OCI-LY1 (cell line): ENCODE measurements around the gene CREB5.

Experiments
- H2AFZ ChIP-seq: fragments of 200-600 bp; sonication (generic), shearing (Covaris generic); 2 replicates; pipeline ENCODE4 v1.6.0; 2014; ENCODE audit warnings: antibody characterized with exemption, mild to moderate bottlenecking, low read length
- H3F3A ChIP-seq: fragments of 200-600 bp; sonication (generic), shearing (Covaris generic); 2 replicates; pipeline ENCODE4 v1.6.0; 2014; ENCODE audit warnings: mild to moderate bottlenecking, antibody characterized with exemption, low read length, moderate library complexity; ENCODE audit not compliant: insufficient read depth
- H3K27ac ChIP-seq: fragments of 200-600 bp; sonication (generic); 2 replicates; pipeline ENCODE4 v1.5.1; 2014; ENCODE audit warnings: low read length, mixed run types, mild to moderate bottlenecking, low read depth; ENCODE audit not compliant: poor library complexity, severe bottlenecking
- H3K27me3 ChIP-seq: fragments of 200-600 bp; sonication (generic); 2 replicates; pipeline ENCODE4 v1.6.0; 2014; ENCODE audit warnings: antibody characterized with exemption, mild to moderate bottlenecking, low read length, moderate library complexity; ENCODE audit not compliant: insufficient read depth
- H3K36me3 ChIP-seq: fragments of 200-600 bp; sonication (generic); 2 replicates; pipeline ENCODE4 v1.6.1; 2014; ENCODE audit warnings: mild to moderate bottlenecking, antibody characterized with exemption, low read length, moderate library complexity, mixed read lengths; ENCODE audit not compliant: insufficient read depth
- H3K4me1 ChIP-seq: fragments of 200-600 bp; sonication (generic); 2 replicates; pipeline ENCODE4 v1.5.1; 2014; ENCODE audit warnings: mild to moderate bottlenecking, low read length, moderate library complexity; ENCODE audit not compliant: insufficient read depth, severe bottlenecking
- H3K4me2 ChIP-seq: fragments of 200-600 bp; sonication (generic), shearing (Covaris generic); 2 replicates; pipeline ENCODE4 v1.6.1; 2014; ENCODE audit warnings: low read length
- H3K4me3 ChIP-seq: fragments of 200-600 bp; sonication (generic); 2 replicates; pipeline ENCODE4 v1.5.1; 2014; ENCODE audit warnings: low read length, low read depth, mild to moderate bottlenecking, mixed read lengths; ENCODE audit not compliant: poor library complexity, severe bottlenecking
- H3K79me2 ChIP-seq: fragments of 200-600 bp; shearing (Covaris generic); 2 replicates; pipeline ENCODE4 v1.6.1; 2016; ENCODE audit warnings: mixed run types, low read length, mixed read lengths; ENCODE audit not compliant: insufficient read depth
- H3K9ac ChIP-seq: fragments of 200-600 bp; sonication (generic), shearing (Covaris generic); 2 replicates; pipeline ENCODE4 v1.6.1; 2014; ENCODE audit warnings: mild to moderate bottlenecking, low read length, mixed read lengths
- H3K9me2 ChIP-seq: fragments of 200-600 bp; sonication (generic), shearing (Covaris generic); 2 replicates; pipeline ENCODE4 v1.6.1; 2014; ENCODE audit warnings: low read depth, mild to moderate bottlenecking, low read length, mixed read lengths
- H3K9me3 ChIP-seq: fragments of 200-600 bp; shearing (Covaris generic); 2 replicates; pipeline ENCODE4 v1.6.1; 2014; ENCODE audit warnings: low read length, mixed read lengths
- H4K20me1 ChIP-seq: fragments of 200-600 bp; sonication (generic), shearing (Covaris generic); 2 replicates; pipeline ENCODE4 v1.6.0; 2016; ENCODE audit warnings: mild to moderate bottlenecking, low read length; ENCODE audit not compliant: insufficient read depth
- EZH2 ChIP-seq: fragments of 200-600 bp; sonication (generic), shearing (Covaris generic); IDR thresholded peaks from 2 replicates; pipeline ENCODE4 v1.8.0; 2017; ENCODE audit warnings: borderline replicate concordance, mixed run types, mild to moderate bottlenecking, antibody characterized with exemption, low read length, moderate library complexity, mixed read lengths
- TF ChIP-seq, protein P1 (sequence below): fragments of 200-600 bp; sonication (generic), shearing (Covaris generic); IDR thresholded peaks from 2 replicates; pipeline ENCODE4 v1.5.1; 2017; ENCODE audit warnings: mild to moderate bottlenecking, antibody characterized with exemption, low read length, moderate library complexity, mixed read lengths

The CREB5 gene

GRCh38 chr7:28749638-28750037, 337.3 kb downstream of the CREB5 start:
- Histone ChIP-seq H3K9me3 (no peaks in the 10 kb centered on the region), H3K36me3 (no peaks in the 10 kb centered on the region), H2AFZ (no peak overlapping the region), H3F3A (no peaks in the 10 kb centered on the region), H4K20me1 (no peaks in the 10 kb centered on the region), H3K9me2 (no peaks in the 10 kb centered on the region), H3K9ac (no peak overlapping the region), H3K27me3 (no peaks in the 10 kb centered on the region), H3K4me2 (no peak overlapping the region), H3K79me2 (no peaks in the 10 kb centered on the region), H3K27ac (no peak overlapping the region), H3K4me3 (no peak overlapping the region), H3K4me1 (peaks cover 17% of the 10 kb centered on the region)
- TF ChIP-seq, protein P1, sequence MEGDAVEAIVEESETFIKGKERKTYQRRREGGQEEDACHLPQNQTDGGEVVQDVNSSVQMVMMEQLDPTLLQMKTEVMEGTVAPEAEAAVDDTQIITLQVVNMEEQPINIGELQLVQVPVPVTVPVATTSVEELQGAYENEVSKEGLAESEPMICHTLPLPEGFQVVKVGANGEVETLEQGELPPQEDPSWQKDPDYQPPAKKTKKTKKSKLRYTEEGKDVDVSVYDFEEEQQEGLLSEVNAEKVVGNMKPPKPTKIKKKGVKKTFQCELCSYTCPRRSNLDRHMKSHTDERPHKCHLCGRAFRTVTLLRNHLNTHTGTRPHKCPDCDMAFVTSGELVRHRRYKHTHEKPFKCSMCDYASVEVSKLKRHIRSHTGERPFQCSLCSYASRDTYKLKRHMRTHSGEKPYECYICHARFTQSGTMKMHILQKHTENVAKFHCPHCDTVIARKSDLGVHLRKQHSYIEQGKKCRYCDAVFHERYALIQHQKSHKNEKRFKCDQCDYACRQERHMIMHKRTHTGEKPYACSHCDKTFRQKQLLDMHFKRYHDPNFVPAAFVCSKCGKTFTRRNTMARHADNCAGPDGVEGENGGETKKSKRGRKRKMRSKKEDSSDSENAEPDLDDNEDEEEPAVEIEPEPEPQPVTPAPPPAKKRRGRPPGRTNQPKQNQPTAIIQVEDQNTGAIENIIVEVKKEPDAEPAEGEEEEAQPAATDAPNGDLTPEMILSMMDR = no peak
- no peak for TF ChIP-seq EZH2

DNA sequence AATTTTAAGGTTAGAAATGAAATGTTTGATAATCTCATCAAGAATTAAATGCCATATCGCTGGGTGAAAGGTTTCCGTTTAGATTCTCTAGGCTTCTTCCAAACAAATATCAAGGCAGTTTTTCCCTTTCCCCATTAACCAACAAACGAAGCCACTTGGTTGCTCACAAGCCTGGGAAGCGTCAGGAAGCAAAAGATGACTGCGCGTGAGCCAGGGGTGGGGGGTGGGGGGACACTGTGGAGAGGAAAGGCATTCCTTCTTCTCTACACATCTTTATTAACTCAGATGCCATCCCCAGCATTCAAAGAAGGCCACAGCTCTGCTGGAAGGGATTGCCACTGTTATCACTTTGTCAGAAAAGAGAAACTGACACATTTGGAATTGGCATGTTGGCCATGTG, 338.7 kb downstream of the CREB5 start:
- Histone ChIP-seq H3K9ac (no peak overlapping the region), H3K36me3 (0 out of 2 replicates have a peak, but pooled peaks cover 4% of the 10 kb centered on the region)
- no peak for TF ChIP-seq EZH2
- TF ChIP-seq, protein P1 = no peak

GRCh38 chr7:28753613-28754012, 341.3 kb downstream of the CREB5 start:
- Histone ChIP-seq H3K27ac (no peak overlapping the region), H2AFZ (no peak overlapping the region), H3K9me2 (no peaks in the 10 kb centered on the region), H3F3A (no peaks in the 10 kb centered on the region), H3K9ac (no peak overlapping the region), H3K4me2 (no peak overlapping the region), H3K9me3 (no peaks in the 10 kb centered on the region), H3K36me3 (peaks cover 17% of the 10 kb centered on the region), H3K4me1 (peaks cover 16% of the 10 kb centered on the region), H3K4me3 (no peak overlapping the region), H3K27me3 (no peaks in the 10 kb centered on the region), H3K79me2 (no peaks in the 10 kb centered on the region), H4K20me1 (no peaks in the 10 kb centered on the region)
- TF ChIP-seq EZH2 = no peak
- TF ChIP-seq, protein P1 = no peak

More for the DNA sequence above, 338.7 kb downstream of the CREB5 start:
- no peaks in the 10 kb centered on the region for H3K9me2 ChIP-seq
- H3K27me3 ChIP-seq = no peaks in the 10 kb centered on the region
- no peaks in the 10 kb centered on the region for H4K20me1 ChIP-seq
- H2AFZ ChIP-seq = no peak overlapping the region
- peaks cover 17% of the 10 kb centered on the region for H3K4me1 ChIP-seq
- no peak overlapping the region for H3K27ac ChIP-seq
- H3K4me3 ChIP-seq = no peak overlapping the region
- no peaks in the 10 kb centered on the region for H3K9me3 ChIP-seq
- no peaks in the 10 kb centered on the region for H3K79me2 ChIP-seq
- no peaks in the 10 kb centered on the region for H3F3A ChIP-seq
- no peak overlapping the region for H3K4me2 ChIP-seq
